ENCODE results near the gene ELL2. TPM values are rescaled to one million over a fixed set of nuclear protein-coding genes. Genes with fewer than 3 reads are reported as not detected.

Gene ELL2
- polyA plus RNA-seq (2014; cell fraction: cytosol; rRNA removed): 0.16 TPM in 1 of 2 replicates, not detected in the other
- polyA plus RNA-seq (2014; cell fraction: nucleus; rRNA removed): 0.13 TPM in 1 of 2 replicates, not detected in the other

- peak; percentile 74 for DNase-seq (ENCODE audit: low spot score)
Measured at GRCh38 chr5:95961617-95962474, at the start of gene ELL2. Gene ELL2 (minus strand): TSS chr5:95961851. CDS start chr5:95961721, 130 bp downstream.

GRCh38 chr5:96008987-96009647 is 47.5 kb upstream of the ELL2 start:
- no peak for DNase-seq (ENCODE audit: low spot score)

- DNase-seq (ENCODE audit: low spot score): no peak
Measured at GRCh38 chr5:96008487-96008886, 46.8 kb upstream of the ELL2 start.

- no peak for DNase-seq (ENCODE audit: low spot score)
Measured at GRCh38 chr5:96007051-96007450, 45.4 kb upstream of the ELL2 start.

- DNase-seq (ENCODE audit: low spot score): no peak
Measured at GRCh38 chr5:96006291-96006690, 44.6 kb upstream of the ELL2 start.

GRCh38 chr5:96004754-96005153 is 43.1 kb upstream of the ELL2 start:
- no peak for DNase-seq (ENCODE audit: low spot score)

- no peak for DNase-seq (ENCODE audit: low spot score)
Measured at GRCh38 chr5:96004087-96004486, 42.4 kb upstream of the ELL2 start.

GRCh38 chr5:96001262-96001661 is 39.6 kb upstream of the ELL2 start:
- no peak for DNase-seq (ENCODE audit: low spot score)

- no peak for DNase-seq (ENCODE audit: low spot score)
Measured at GRCh38 chr5:96000308-96000707, 38.7 kb upstream of the ELL2 start.

GRCh38 chr5:95996904-95997723 is 35.5 kb upstream of the ELL2 start:
- peak; percentile 4 for DNase-seq (ENCODE audit: low spot score)

GRCh38 chr5:95995962-95996489 is 34.4 kb upstream of the ELL2 start:
- DNase-seq (ENCODE audit: low spot score): no peak

GRCh38 chr5:95993776-95994175 is 32.1 kb upstream of the ELL2 start:
- DNase-seq (ENCODE audit: low spot score): no peak

GRCh38 chr5:95993266-95993665 is 31.6 kb upstream of the ELL2 start:
- no peak for DNase-seq (ENCODE audit: low spot score)

GRCh38 chr5:95989283-95990048 is 27.8 kb upstream of the ELL2 start:
- no peak for DNase-seq (ENCODE audit: low spot score)

GRCh38 chr5:95988877-95989276 is 27.2 kb upstream of the ELL2 start:
- DNase-seq (ENCODE audit: low spot score): no peak

- no peak for DNase-seq (ENCODE audit: low spot score)
Measured at GRCh38 chr5:95988094-95988493, 26.4 kb upstream of the ELL2 start.

GRCh38 chr5:95986937-95987520 is 25.4 kb upstream of the ELL2 start:
- no peak for DNase-seq (ENCODE audit: low spot score)

- DNase-seq (ENCODE audit: low spot score): no peak
Measured at GRCh38 chr5:95986001-95986400, 24.4 kb upstream of the ELL2 start.

GRCh38 chr5:95985249-95985648 is 23.6 kb upstream of the ELL2 start:
- no peak for DNase-seq (ENCODE audit: low spot score)

GRCh38 chr5:95984287-95984938 is 22.8 kb upstream of the ELL2 start:
- no peak for DNase-seq (ENCODE audit: low spot score)

Data from SK-N-DZ (cell line).